NOMO-1 (cell line): ENCODE measurements around the gene NDOR1.

Experiments
- DNase-seq, 2 experiments: peaks; one replicate each; lab custom pipeline; 2025; ENCODE audit not compliant: unreplicated experiment in 2 of 2; lab: John Stamatoyannopoulos, UW

NDOR1 gene

DNA sequence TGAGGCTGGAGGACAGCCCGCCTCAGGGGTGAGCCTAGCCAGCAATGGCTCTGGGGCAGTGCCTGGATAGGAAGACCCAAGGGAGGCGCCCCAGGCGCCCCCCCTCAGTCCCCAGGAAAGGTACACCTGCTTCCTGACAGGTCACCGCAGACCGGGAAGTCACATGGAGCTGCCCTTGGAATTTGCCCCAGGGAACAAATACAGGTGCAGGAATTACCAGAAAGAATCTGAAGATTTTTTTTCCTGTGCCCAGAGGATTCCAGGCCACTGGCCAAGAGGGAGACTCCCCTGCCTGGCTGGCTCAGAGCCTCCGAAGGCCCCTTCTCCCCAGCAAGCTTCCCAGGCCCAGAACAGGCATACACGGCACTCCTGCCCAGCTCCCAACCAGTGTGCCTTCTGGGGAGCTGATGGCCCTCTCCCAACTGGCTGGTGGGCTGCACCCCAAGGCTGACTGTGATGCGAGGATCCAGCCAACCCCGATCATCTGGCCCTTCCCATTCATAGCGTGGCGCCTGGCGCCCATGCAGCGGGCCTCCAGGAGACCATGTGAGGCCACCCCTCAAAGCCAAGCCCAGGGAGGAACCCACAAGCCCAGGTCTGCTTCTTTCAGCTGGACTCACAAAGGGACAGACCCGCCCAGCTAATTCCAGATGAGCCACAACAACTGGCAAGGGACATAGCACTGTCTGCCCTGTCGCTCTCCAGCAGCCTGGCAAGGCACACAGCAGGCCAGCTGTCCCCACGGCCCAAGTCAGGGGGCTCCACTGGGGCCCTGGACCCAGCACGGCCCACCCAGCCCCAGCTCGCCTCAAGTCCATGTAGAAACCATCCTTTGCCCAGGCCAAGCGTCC is 7.2 kb upstream of the NDOR1 start:
- DNase-seq = no peak

DNA sequence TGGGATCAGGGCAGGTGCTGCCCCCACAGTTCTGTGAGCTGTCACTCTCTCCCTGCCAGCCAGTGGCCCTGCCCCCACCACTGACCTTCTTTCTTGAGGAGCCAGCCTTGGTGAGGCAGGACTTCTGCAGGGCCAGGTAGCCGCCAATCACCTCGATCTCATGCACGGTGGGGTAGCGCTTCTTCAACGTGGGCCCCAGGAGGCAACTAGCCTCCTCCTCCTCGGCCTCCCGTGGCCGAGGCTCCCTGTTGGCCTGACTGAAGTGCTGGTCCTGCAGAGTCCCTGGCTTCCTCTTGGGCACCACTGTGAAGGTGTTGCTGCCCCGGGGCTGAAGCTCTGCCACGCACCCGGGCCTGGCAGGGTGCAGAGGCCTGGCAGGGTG is 6.6 kb upstream of the NDOR1 start:
- DNase-seq = no peak

DNA sequence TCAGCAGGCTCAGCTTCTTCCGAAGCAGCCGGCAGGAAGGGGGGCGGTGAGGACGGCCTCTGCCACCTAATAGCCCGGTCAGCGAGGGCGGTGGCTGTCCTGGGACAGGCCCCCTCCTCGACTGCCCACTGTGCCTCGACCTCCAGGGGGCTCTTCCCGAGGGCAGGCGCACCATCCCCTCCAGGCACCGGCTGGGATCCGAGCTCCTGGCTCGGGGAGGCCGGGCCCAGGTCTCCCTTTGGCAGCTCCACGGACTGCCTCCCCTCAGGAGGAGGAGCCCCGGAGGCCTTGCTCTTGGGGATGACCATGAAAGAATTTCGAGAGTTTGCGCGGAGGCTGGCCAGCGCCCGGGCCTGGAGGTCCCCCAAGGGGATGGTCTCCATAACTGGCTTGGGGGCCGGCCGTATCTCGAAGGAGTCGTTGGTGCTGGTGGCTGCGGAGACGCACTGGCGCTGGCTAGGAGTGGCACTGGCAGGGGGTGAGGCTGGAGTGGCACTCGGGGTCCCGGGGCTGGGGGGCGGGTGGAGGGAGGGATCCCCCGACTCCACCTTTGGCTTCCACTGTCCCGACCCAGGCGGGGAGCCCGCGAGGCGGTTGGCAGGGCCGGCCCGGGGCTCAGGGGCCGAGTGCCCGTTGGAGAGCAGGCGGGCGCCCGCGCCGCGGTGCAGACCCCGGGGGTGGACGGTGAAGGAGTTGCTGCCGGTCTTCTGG is 5.9 kb upstream of the NDOR1 start:
- no peak for DNase-seq

DNA sequence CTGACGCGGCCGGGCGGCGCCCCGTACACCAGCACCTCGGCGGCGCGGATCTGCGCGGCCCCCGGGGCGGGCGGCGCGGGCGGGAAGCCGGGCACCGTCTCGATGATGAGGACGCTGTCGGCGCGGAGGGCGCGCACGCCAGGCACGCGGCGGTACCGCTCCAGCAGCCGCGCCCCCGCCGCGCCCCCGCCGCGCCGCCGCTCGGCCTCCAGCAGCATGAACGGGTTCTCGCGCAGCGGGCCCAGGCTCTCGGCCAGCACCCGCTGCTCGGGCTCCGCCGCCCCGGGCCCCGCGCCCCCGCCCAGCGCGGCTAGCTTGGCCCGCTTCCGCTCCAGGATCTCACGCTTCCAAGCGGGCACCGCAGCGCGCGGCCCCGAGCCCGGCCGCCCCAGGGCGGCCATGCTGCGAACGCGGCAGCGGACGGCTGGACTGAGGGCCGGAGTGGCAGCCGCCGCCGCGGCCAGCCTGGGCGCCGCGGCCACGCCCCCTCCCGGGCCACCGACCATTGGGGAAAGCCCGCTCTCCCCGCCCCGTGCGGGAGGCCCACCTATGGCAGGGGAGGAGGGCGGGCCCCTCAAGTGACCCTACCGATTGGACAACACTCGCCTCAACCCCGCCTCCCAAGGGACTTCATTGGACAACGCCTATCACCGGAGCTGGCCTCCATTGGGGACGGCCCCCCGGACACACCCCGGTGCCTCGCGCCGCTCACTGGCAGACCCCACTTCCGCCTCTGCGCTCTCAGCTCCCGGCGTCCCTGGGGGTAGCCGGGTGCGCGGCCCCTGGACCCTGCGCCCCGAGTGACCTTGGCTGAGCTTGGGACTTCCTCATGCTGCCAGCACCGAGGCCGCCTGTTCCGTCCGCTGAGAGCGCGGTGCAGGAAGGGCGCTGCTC is 4.9 kb upstream of the NDOR1 start, which contains the start of gene TPRN:
TSS of gene TPRN (minus strand) at position 431 of the 894 bp plus-strand sequence. CDS start at position 401, 30 bp downstream.
- peak; percentile 100 for DNase-seq

DNA sequence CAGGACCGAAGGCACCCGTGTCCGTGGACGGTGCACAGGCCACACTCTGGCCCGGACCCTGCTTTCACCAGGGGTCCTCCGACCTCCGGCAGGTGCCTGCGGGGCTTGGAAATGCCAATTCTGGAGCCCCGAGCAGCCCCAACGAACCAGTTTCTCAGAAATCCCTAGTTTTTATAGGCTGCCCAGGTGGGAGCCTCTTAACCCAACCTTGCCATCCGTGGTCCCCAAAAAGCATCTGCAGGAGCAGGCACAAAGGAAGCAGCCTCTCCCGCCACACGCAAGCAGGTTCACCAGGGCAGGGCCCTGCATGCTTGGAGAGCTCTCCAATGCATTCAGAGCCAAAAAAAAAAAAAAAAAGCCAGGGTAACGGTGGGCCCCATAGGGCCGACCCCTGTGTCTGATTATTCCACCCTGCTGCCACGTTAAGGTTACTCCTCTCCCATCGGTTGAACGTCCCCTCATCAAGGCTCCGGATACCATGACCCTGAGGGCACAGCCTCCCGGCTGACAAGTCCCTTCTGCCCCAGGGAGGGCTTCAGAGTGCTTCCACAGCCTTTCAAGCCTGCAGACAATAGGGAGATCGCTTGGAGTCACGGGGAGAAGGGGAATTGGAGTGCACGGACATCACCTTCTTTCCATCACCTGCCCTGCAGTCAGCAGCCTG is 4.2 kb upstream of the NDOR1 start:
- no peak for DNase-seq

DNA sequence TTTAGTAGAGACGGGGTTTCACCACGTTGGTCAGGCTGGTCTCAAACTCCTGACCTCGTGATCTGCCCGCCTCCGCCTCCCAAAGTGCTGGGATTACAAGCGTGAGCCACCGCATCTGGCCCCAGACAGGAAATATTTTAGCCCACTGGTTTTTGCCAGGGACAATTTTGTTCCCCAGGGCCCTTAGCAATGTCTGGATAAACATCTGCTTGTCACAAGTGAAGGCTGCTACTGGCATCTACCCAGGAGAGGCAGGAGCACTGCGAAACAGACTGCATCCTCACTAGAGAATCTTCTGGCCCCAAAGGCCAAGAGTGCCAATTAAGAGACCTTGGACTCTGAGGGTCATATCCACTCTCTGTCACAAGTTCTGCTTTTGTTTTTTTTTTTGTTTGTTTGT is 2.5 kb upstream of the NDOR1 start:
- DNase-seq = no peak

DNA sequence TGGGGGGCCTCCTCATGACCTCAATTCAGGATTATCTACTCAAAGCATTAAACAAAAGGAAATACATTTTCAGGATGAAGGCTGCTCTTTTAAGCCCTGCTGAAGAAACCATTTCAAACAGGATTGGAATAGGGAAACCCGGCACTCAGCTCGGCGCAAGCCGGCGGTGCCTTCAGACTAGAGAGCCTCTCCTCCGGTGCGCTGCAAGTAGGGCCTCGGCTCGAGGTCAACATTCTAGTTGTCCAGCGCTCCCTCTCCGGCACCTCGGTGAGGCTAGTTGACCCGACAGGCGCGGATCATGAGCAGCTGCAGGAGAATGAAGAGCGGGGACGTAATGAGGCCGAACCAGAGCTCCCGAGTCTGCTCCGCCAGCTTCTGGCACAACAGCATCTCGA is 772 bp upstream of the NDOR1 start:
- DNase-seq = no peak

DNA sequence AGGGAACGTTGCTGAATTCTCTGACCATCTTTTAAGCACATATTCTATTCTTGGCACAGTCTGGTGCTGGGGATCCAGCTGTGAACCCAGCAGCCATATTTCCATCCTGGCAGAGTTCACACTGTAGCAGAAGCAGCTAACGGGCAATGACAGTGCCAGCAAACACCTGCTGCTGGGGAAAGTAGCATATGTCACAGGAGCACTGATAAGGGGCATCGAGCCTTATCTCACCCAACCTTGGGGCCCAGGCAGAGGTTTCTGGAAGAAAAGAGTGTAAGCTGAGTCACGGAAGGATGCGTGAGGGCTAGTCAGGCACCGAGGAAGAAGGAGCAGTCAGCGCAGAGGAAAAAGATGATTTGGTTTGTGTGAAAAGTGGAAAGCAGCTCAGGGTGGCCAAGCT is 1.1 kb downstream of the NDOR1 start:
- DNase-seq = no peak

DNA sequence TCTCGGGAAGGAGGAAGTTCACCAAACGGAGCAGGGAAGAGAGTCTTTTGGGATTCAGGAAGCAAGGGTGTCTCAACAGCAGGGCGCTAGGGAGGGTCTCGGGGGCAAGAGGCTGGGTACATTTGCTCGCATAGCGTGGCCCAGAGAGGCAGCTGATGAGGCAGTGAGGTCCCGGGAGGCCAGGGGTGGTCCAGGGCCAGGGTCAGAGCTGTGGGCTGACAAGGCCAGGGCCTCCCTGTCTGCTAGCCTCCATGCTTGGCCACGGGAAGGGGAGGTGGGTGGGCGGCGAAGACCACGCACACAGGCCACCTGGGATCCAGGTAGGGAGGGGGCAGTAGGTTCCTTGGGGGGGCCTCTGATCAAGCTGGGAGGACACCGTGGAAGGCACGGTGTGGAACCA is 6.0 kb downstream of the NDOR1 start:
- no peak for DNase-seq

DNA sequence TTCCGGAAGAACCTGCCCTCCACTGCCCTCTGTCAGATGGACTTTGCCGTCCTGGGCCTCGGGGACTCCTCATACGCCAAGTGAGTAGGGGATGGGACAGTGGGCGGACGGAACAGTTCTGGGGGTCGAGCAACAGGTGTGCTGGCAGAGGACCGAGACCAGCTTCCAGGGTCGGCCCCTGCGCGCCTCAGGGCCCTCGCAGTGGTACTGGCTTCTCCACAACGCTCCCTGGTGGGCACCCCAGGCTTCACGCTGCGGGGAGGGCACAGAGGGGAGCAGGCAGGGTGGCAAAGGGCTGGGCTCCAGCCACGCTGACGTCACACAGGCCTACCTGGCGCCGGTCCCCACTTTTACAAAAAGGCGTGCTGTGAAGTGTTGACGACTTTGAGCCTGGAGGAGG is 7.0 kb downstream of the NDOR1 start:
- no peak for DNase-seq

DNA sequence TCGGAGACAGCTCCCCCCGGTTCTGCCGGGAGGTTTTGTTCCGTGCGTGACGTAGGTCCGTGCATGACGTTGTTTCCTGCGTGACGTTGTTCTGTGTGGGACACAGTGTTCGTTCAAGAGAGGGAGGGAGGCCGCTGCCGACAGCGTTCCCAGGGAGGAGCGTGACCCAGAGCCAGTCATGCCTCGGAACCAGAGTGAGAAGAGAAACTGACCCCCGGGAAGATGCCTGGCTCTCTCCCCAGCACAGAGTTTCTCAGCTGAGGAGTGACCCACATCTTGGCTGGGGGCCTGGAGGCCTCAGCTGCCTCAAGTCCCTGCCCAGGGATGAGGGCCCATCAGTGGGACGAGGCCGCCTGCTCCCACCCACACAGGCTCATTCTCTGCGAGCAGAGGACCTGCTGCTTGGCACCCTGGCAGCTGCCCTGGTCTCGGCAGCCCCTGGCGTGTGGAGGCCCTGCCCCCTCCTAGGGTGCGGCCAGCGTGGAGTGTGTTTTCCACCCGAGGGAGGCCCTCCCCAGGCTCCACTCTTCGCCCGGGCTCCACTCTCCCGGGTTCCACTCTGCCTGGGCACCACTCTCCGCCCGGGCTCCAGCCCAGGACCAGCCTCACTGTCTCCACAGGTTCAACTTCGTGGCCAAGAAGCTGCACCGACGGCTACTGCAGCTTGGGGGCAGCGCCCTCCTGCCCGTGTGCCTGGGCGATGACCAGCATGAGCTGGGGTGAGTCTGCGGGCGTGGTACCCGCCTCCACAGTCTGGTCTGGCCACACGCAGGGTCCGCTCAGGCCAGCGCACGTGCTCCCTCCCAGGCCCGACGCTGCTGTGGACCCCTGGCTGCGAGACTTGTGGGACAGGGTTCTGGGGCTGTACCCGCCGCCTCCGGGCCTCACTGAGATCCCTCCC is 7.9 kb downstream of the NDOR1 start:
- DNase-seq = no peak

DNA sequence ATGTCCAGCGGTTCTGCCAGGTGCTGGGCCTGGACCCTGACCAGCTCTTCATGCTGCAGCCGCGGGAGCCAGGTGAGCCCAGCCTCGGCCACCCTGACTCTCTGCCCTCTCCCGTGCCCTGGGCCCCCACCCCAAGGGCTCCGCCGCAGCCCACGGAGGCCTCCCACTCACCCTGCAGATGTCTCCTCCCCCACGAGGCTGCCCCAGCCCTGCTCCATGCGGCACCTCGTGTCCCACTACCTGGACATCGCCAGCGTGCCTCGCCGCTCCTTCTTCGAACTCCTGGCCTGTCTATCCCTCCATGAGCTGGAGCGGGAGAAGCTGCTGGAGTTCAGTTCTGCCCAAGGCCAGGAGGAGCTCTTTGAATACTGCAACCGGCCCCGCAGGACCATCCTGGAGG is 9.1 kb downstream of the NDOR1 start:
- no peak for DNase-seq

DNA sequence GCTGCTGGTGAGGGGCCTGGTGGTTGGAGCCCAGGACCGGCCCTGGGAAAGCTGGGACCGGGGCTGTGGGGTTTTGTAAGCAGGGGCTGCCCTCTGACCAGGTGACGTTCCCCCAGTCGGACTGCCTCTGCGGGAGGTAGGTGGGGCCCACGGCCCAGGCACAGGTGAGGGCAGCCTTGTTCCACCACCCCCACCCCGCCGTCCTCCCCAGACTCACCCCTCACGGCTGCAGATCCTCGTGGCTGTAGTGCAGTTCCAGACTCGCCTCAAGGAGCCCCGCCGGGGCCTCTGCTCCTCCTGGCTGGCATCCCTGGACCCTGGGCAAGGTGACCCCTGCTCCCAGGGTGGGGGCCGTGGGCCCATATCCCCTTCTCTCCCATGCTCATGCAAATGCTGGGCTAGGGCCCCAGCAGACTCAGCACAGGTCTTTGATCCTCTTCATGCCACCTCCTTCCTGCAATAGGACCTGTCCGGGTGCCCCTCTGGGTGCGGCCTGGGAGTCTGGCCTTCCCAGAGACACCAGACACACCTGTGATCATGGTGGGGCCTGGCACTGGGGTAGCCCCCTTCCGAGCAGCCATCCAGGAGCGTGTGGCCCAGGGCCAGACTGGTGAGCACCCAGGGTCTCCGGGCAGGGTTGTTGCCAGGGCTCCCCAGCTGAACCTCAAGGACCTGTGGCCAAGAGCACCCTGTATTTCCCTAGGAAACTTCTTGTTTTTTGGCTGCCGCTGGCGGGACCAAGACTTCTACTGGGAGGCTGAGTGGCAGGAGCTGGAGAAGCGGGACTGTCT is 9.9 kb downstream of the NDOR1 start:
- DNase-seq = no peak

DNA sequence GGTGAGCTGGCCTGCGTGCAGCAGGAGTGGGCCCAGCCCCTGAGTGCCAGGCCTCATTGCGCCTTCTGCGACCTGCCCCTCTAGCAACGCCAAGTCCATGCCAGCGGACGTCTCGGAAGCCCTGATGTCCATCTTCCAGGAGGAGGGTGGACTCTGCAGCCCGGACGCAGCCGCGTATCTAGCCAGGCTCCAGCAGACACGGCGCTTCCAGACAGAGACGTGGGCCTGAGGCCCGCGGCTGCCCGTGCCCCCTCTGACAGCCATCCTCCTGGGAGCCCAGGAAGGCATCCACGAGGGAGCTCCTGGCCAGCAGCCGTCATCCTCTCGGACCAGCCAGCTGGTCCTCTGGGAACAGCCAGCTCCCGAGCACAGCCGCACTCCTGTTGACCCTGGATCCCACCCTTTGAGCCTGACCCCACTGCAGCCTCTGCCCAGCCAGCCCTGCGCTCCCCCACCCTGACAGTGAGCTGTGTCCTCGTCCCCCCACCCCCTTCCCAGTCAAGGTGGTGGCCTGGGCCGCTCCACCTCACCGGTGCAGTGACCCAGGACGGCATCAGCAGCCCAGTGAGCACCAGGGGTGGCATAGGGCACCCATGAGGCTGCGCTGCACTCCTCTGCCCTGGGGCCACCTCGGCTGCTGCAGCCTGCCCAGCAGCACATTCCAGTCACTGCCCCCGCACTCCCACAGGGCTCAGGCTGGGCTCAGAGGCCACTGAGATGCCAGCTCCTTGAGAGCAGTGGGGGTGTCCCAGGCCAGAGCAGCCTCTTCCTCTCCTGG is 10.9 kb downstream of the NDOR1 start:
- no peak for DNase-seq

DNA sequence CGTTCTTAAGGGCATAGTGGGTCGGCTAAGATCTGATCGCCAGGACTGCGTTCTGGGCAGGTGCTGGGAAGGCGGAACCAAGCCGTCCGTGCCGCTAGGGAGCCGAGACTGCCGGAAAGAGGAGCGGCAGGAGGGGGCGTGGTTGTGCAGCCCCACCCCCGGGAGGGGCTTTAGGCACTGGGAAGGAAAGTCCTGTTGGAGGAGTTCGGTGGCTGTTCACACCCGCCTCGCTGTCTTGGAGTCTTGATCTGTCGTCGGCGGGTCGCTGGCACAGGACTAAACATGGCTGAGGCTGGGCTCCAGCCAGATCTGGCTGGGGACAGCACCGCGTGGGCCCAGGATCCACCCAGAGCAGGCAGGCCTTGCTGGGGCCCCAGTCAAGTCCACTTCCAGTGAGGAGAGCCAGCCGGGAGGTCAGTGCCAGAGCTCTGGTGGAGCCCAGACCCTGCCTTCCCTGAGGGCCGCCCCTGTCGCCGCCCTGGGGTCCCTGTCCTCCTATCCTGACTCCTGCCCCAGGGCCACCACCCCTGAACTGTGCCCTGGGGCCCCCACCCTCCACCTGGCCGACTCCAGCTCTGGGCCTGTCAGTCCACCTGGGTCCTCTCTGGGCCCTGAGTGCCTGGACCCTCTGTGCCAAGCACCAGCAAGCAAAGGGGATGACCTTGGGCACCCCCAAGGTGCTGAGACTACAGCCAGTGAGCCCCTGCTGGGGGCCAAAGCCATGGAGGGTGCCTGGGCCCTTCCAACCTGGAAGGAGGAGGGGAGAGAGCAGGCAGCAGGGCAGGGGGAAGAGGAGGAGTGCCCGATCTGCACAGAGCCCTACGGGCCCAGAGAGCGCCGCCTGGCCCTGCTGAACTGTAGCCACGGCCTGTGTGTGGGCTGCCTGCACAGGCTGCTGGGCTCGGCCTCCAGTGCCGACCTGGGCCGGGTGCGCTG is 12.0 kb downstream of the NDOR1 start:
- DNase-seq = no peak

DNA sequence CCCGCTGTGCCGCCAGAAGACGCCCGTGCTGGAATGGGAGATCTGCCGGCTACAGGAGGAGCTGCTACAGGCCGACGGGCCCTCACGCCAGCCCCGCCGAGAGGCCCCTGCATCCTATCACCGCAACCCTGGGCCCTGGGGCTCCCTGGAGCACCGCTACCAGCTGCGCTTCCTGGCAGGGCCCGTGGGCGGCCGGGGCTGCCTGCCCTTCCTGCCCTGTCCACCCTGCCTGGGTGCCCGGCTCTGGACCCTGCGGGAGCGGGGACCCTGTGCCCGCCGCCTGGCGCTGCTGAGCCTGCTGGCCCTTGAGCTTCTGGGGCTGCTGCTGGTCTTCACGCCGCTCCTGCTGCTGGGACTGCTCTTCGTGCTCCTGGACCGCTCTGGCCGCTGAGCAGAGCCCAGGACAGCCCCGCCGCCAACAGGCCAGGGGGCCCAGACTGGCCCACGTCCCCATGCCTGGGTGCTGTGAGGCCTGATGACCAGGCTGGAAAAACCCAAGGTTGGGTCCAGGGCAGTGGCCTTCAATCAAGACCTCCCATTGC is 12.8 kb downstream of the NDOR1 start:
- DNase-seq = no peak

DNA sequence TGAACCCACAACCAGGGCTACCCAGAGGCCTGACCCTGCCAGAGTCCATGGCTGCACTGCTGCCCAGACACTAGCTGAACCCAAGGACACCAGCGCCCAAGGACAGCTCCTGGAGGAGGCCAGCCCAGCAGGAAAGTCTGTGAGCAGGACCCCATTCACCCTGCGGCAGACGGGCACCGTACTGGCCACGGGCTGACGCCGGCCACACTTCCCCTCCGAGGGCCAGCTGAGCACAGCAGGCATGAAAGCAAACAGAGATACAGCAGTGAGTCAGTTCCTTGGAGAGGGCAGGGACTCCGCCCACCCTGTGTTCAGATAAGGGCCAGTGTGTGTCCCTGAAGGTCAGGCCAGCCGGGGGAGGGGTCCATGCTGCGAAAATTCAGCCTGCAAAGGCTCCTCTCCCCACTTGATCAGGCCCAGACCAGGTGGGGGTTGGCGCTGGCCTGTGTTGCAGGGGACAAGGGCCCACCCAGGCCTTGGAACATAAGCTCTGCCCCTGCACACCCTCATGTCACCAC is 13.3 kb downstream of the NDOR1 start:
- no peak for DNase-seq
